HG03342 (cell line): ENCODE data around the gene SAMD11.

Experiments
- ATAC-seq: cut with Tn5 transposase; IDR thresholded peaks from one replicate; pipeline ENCODE4 v1.9.1; 2021; ENCODE audit warnings: mild to moderate bottlenecking, moderate library complexity; ENCODE audit not compliant: unreplicated experiment

Gene SAMD11

GRCh38 chr1:931380-932172, 7.9 kb downstream of the SAMD11 start:
- no peak for ATAC-seq

DNA sequence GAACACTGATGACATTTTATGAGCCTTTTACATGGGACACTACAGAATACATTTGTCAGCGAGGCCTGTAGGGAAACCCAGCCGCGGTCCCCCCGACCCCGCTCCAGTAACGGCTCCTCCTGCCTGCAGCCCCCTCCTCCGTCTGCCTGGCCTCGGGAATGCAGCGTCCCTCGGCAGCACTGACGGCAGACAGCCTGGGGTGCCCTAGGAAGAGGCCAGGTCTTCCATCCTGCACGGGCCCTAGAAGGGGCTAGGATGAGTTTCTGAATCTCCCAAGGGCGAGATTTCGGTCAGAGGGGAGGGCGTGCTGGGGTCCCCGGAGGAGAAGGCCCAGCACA, 8.4 kb downstream of the SAMD11 start:
- no peak for ATAC-seq

- no peak for ATAC-seq
Measured at GRCh38 chr1:932776-933602, 9.3 kb downstream of the SAMD11 start.

GRCh38 chr1:933603-933940, 9.8 kb downstream of the SAMD11 start:
- ATAC-seq = no peak

DNA sequence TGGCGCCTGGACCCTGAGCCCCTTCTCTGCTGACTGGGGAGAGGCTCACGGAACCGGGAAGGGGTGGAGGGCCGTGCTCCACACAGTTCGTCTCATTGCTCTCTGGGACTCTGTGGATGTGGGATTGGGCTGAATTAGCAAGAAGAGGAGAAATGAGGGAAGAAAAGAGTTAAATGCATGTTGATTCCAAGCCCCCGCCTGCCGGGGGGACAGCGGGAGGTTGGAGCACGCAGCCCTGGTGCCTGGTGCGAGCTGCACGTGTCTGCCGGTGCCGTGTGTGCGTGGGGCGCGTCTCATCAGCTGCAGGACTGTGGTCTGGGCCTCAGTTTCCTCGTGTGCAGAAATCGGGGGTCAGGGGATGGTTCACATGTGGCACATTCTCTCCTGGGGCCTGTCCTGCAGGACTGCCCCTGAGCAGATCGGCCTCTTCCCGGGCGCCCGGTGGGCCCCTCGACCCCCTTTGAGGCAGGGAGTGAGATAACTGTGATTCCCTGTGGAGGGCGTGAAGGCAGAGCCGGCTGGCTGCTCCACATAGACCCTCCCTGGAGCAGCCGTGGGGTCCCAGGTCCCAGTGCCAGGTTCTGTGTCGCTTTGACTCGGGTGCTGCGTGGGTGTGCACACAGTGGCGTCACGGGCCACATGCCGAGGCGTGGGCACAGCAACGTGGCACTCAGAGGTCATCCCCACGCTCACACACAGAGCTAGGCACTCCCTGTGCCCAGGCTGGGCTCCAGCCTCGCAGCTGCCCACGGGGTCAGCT, 11.4 kb downstream of the SAMD11 start:
- no peak for ATAC-seq

GRCh38 chr1:935751-936231, 12.1 kb downstream of the SAMD11 start:
- ATAC-seq = no peak

DNA sequence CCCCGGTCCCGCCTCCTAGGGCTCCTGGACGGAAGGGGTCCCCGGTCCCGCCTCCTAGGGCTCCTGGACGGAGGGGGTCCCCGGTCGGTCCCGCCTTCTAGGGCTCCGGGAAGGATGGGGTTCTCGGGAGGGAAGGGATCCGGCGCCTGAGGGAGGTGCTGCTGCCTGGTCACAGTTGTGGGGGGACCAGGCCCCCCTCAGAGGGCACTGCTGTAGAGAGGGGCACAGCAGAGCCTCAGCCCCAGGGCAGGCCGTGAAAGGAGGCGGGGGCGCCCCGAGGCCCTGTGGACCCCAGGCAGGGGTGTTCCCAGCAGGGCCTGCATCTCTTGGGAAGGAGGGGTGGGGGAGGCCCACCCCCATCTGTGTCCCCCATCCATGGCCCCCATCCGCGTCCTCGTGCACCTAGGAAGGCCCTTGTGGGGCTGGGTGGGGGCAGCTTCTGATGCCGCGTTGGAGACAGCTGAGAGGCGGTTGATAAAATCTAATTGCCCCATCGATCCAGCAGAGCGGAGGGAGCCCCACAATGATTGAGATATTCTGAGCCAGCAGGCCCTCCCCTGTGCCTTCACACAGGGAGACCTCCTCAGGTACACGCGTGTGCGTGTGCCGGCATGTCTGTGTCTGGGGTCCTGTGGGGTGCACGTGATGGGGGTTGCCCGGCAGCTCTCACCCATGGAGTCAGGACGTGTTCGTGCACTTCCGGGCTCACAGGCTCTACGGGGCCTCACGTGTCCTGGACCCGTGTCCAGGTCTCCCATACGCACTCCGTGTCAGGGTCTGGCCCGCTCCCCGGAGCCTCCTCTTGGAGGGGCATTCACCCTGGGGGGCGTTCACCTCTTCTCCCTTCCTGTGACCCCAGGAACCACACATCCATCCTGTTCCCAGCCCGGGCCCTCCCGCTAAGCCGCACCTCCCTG, 12.9 kb downstream of the SAMD11 start:
- ATAC-seq = no peak

DNA sequence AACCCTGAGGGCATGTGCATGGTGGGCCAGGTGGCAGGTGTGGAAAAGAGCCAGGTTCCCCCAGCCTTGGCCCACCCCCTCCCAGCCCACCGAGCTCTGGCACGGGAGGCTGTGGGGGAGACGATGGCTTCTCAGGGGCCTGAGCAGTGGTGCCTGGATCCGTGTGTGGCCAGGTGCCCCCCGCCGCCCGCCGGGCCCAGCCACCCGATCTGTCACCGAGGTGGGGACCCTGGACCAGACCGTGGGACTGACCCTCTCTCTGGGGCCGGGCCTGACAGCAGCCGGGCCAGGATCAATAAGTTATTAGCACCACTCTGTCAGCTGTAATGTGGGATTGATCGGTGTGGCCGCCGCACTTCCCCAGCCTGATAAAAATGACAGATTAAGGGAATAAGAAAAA, 13.8 kb downstream of the SAMD11 start:
- ATAC-seq = no peak

- ATAC-seq = no peak
Measured at GRCh38 chr1:938088-938683, 14.5 kb downstream of the SAMD11 start.

DNA sequence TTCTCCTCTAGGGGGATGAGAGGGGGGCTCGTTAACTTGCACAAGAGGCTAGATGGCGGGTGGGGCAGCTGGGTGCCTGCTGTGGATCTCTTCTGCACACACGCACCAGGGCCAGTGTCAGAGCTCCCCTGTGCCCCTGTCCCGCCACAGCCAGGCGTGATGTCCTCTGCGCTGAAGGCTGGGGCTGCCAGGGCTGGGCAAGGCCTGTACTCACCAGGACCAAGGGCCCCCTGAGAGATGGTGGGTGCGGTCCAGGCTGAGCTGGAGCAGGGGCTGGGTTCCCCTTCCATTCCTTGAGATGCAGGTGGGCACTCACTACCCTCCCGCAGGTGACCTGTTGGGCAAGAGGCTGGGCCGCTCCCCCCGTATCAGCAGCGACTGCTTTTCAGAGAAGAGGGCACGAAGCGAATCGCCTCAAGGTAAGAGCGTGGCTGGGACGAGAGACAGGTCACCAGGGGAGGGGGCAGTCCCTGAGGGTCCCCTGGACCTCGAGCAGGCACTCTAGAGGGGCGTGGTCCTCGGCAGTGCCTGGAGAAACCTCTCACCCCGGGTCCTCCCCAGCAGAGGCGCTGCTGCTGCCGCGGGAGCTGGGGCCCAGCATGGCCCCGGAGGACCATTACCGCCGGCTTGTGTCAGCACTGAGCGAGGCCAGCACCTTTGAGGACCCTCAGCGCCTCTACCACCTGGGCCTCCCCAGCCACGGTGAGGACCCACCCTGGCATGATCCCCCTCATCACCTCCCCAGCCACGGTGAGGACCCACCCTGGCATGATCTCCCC, 15.2 kb downstream of the SAMD11 start:
- ATAC-seq = no peak

DNA sequence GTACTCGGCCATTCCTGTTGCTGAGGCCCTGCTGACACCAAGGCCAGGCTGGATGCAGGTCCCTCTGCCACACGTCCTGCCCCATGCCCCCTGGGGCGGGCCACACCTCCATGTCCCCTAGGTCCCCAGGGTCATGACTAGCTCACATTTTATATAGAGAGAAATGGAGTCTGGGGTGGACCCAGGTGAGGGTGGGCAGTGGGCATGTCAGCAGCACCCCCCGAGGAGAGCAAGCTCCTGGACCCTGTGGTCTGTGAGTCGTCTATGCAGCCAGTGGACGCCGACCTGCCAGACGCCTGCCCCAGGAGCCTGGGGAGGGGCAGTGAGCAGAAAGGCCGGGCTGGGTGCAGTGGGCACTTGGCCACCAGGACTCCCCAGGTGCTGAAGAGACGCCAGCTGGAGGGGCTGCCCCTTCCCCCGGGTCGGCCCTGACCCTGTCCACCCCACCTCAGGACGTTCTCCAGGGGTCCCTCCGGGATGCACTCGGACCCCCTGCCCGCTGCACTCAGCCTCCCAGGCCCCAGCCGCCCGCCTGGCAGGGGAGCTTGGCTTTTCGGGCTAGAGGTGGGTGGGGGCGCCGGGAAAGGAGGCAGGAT, 15.9 kb downstream of the SAMD11 start:
- ATAC-seq = no peak

GRCh38 chr1:940107-941014, 16.6 kb downstream of the SAMD11 start:
- no peak for ATAC-seq

DNA sequence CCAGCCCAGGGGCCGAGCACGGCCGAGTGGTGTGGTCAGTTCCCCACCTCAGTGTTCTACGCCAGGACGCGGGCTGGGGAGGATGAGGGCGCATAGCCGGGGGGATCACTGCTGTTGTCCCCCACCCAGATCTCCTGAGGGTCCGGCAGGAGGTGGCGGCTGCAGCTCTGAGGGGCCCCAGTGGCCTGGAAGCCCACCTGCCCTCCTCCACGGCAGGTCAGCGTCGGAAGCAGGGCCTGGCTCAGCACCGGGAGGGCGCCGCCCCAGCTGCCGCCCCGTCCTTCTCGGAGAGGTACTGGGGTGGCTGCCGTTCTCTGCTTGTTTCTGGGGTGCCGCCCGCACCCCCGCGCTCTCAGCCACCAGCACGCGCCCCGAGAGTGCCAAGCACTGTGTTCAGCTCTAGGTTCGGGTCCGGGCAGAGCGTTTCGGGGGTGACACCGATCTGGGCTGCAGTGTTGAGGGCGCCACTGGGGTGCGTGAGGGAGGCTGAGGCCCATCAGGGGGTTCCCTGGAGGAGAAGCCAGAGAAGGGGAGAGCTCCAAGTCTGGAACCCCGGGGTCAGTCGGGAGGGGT, 17.4 kb downstream of the SAMD11 start:
- no peak for ATAC-seq

GRCh38 chr1:941588-942383, 18.1 kb downstream of the SAMD11 start:
- no peak for ATAC-seq

DNA sequence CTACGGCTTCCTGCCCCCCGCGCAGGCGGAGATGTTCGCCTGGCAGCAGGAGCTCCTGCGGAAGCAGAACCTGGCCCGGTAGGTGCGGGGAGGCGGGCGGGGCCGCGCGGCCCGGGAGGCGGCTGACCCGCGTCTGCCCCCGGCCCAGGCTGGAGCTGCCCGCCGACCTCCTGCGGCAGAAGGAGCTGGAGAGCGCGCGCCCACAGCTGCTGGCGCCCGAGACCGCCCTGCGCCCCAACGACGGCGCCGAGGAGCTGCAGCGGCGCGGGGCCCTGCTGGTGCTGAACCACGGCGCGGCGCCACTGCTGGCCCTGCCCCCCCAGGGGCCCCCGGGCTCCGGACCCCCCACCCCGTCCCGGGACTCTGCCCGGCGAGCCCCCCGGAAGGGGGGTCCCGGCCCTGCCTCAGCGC, 18.7 kb downstream of the SAMD11 start:
- no peak for ATAC-seq

- no peak for ATAC-seq
Measured at GRCh38 chr1:942864-943533, 19.3 kb downstream of the SAMD11 start.
